Bladder microvascular endothelial cell (primary cell): ENCODE data around the gene TDRKH. TPM values are rescaled to one million over a fixed set of nuclear protein-coding genes. Genes with fewer than 3 reads are reported as not detected.

ENCODE experiments used
- total RNA-seq: library from RNA; depleted of rRNA; stranded (reverse); fragments of >200 nt; gene quantifications from 2 replicates; pipeline ENCODE4 v1.2.3, GENCODE V29; 2014

The TDRKH gene, protein sequence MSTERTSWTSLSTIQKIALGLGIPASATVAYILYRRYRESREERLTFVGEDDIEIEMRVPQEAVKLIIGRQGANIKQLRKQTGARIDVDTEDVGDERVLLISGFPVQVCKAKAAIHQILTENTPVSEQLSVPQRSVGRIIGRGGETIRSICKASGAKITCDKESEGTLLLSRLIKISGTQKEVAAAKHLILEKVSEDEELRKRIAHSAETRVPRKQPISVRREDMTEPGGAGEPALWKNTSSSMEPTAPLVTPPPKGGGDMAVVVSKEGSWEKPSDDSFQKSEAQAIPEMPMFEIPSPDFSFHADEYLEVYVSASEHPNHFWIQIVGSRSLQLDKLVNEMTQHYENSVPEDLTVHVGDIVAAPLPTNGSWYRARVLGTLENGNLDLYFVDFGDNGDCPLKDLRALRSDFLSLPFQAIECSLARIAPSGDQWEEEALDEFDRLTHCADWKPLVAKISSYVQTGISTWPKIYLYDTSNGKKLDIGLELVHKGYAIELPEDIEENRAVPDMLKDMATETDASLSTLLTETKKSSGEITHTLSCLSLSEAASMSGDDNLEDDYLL
- total RNA-seq: 3.2 and 6.4 TPM in 2 replicates

GRCh38 chr1:151790071-151790939 lies at the start of gene TDRKH:
Gene TDRKH, minus strand, starts transcription at chr1:151790500. Its CDS starts 7,478 bp downstream, at chr1:151783022.

GRCh38 chr1:151839457-151840403 lies 49.4 kb upstream of the TDRKH start, which contains the start of gene C2CD4D:
Gene C2CD4D, minus strand, starts transcription at chr1:151839820. Its CDS starts 831 bp downstream, at chr1:151838989.

DNA sequence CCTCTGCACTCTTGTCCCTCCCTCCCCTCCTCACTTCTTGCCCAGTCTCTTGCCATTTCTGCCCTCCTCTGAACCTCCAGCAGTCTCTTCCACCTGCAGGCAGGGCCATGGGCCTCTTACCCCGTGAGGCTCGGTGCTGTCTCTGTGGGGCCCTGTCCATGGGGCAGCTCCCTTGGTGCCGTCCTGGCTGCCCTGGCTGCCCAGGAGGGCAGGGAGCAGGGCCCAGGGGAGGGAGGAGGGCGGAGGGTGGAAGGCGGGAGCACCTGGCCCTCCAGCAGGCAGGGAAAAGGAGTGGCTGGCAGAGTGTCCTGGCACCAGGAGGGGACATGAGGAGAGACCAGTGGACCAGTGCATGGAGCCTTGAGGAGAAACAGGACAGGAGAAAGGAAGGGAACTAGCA lies 41.3 kb upstream of the TDRKH start, which contains the start of gene RORC:
Gene RORC (minus strand): TSS at position 198 of the 400 bp plus-strand sequence. CDS start 38 bp downstream, at position 160.

GRCh38 chr1:151805066-151805820 lies 14.9 kb upstream of the TDRKH start, which contains the start of gene LINGO4:
Gene LINGO4, minus strand, starts transcription at chr1:151805419. Its CDS starts 2,715 bp downstream, at chr1:151802704.

DNA sequence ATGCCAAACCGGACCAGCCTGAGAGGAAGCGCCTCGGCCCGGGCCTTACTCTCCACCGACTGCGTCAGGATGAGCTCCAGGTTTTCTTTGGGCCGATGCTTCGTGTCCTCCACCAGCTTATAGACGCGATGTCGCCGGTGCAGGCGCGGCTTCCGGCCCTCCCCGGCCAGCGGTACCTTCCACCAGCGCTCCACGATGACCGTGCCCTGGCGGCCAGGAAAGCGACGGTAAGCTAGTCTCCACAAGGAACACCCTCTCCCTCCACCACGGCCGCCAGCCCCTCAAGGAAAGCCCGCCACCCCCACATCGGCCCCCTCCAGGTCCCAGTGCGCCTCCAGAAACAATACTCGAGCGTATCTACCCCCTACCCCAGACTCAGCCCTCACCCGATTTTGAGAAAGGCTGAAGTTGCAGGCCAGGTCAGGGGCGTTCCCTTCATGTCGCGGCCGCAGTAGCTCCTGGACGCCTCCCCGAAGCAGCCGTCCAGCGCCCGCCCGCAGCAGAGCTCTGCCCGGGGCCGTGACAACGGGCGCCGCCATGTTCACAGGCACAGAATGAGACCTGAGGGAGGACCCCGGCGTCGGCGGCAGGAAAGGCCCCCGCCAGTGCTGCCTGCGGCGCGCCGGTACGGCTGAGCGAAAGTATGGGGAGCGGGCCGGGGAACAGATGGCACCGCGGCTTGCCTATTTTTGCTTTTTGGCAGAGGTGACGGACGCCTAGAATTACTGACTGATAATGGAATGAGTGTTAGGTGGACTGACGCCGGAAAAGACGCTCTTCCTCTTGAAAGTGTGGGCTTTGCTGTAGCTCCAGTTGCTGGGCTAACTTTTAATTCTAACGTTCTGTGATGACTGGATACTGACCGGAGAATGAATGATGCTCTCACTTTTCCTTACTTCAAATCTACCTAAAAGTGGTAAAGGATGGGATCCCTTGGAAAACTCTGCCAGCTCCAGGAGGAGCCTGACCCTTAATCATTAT lies 27.1 kb downstream of the TDRKH start, which contains the start of gene MRPL9:
Gene MRPL9 (minus strand): TSS at position 556 of the 981 bp plus-strand sequence. CDS start 17 bp downstream, at position 539.

Other genes starting within 250 kb of the TDRKH start
- 9.9 and 28.6 TPM in 2 replicates for gene SNX27, start 178.4 kb downstream of the TDRKH start, total RNA-seq
- gene CELF3, start 73.7 kb downstream of the TDRKH start, total RNA-seq: not detected in 2 replicates
- not detected in 2 replicates for gene RIIAD1, start 69.0 kb downstream of the TDRKH start, total RNA-seq
- gene MRPL9, start 27.0 kb downstream of the TDRKH start, total RNA-seq: 84.4 and 102 TPM in 2 replicates
- not detected in 2 replicates for gene LINGO4, start 14.9 kb upstream of the TDRKH start, total RNA-seq
- gene RORC, start 41.3 kb upstream of the TDRKH start, total RNA-seq: not detected in 2 replicates
- gene C2CD4D, start 49.3 kb upstream of the TDRKH start, total RNA-seq: not detected in 2 replicates
- not detected in 2 replicates for gene THEM5, start 63.2 kb upstream of the TDRKH start, total RNA-seq
- gene THEM4, start 119.0 kb upstream of the TDRKH start, total RNA-seq: 5.4 and 5.5 TPM in 2 replicates
- 122 and 213 TPM in 2 replicates for gene S100A10, start 203.4 kb upstream of the TDRKH start, total RNA-seq
- gene S100A11, start 246.5 kb upstream of the TDRKH start, total RNA-seq: 16.2 and 19.0 TPM in 2 replicates